IPS-20b (cell line): ENCODE results near the gene ZSCAN23.

Experiments used
- H3K27ac ChIP-seq: one replicate; pipeline ENCODE4 v1.5.1; 2013; ENCODE audit warnings: low read length
- H3K27me3 ChIP-seq: 2 replicates; pipeline ENCODE4 v1.6.1; 2013; ENCODE audit warnings: mild to moderate bottlenecking, low read length, inconsistent platforms; ENCODE audit not compliant: insufficient read depth
- H3K36me3 ChIP-seq: 2 replicates; pipeline ENCODE4 v1.6.1; 2013; ENCODE audit warnings: low read depth, mild to moderate bottlenecking, inconsistent platforms, low read length, moderate library complexity; ENCODE audit not compliant: insufficient read depth
- H3K4me1 ChIP-seq: 2 replicates; pipeline ENCODE4 v1.6.1; 2013; ENCODE audit warnings: mild to moderate bottlenecking, control low read depth, inconsistent platforms, low read length, moderate library complexity; ENCODE audit not compliant: insufficient read depth
- H3K4me3 ChIP-seq: 2 replicates; pipeline ENCODE4 v1.5.1; 2013; ENCODE audit warnings: mild to moderate bottlenecking, low read length, inconsistent platforms
- H3K9ac ChIP-seq: 2 replicates; pipeline ENCODE4 v1.6.1; 2013; ENCODE audit warnings: low read depth, mild to moderate bottlenecking, inconsistent platforms, low read length, moderate library complexity
- H3K9me3 ChIP-seq: 2 replicates; pipeline ENCODE4 v1.6.1; 2013; ENCODE audit warnings: mild to moderate bottlenecking, low read depth, low read length, inconsistent platforms; ENCODE audit not compliant: insufficient read depth

Gene ZSCAN23

DNA sequence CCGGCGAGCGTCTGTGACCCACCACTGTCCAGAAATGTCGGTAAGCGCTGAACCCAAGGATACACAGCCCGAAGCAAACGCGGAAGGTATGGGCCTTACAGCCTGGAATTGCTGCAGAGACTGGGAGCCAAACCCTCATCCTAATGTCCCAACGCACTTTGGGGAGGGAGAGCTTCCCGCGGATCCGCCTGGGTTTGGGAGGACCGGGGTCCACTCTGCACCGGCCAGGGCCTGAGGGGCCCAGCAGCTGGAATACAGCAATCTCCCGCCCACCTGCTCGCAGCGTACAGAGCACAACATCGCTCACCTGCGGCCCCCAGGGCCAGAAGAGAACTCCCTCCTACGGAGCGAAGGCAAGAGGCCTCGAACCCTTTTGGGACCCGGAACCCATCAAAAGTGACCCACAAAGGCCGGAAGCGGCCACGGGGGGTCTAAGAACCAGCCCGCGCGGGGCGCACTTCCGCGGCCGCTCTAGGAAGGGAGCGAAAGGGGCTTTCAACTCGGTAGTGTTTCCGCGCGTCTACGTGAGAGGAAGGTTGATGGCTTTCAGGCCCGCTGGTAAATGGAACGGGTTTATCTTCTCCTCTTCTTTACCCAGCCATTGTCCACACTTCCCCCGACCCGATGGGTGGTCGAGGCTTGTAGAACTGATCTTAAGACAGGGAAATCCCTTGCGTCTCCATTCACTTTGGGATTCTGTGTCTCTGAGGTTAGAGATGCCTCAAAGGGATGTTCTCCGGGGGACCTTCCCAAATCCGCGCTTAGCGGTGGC is 43.8 kb downstream of the ZSCAN23 start, which contains the start of gene ZSCAN12:
Gene ZSCAN12, minus strand, starts transcription at position 398 of the 772 bp plus-strand sequence. CDS start 1,342 bp downstream, outside the sequence.
- H3K9me3 ChIP-seq: no peaks in the 10 kb centered on the region
- H3K4me3 ChIP-seq: peak within 1 kb of the TSS; percentile 90
- peak within 1 kb of the TSS; percentile 65 for H3K27ac ChIP-seq
- H3K27me3 ChIP-seq: peaks cover 31% of the 10 kb centered on the region
- H3K9ac ChIP-seq: peak within 1 kb of the TSS; percentile 93
- H3K36me3 ChIP-seq: peaks cover 31% of the 10 kb centered on the region
- H3K4me1 ChIP-seq: no peaks in the 10 kb centered on the region

DNA sequence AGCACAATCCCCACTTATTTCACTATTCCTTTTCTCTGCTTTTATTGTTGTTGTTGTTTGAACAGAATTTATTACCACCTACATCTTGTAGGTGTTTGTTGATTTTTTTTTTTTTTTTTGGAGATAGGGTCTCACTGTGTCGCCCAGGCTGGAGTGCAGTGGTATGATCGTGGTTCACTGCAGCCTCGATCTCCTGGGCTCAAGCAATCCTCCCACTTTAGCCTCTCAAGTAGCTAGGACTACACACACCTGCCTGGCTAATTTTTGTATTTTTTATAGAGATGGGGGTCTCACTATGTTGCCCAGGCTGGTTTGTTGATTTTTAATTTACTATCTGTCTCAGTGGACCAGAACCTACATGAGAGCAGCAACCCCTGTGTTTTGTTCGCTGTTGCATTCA is 47.4 kb downstream of the ZSCAN23 start:
- H3K36me3 ChIP-seq: peaks cover 57% of the 10 kb centered on the region
- H3K4me3 ChIP-seq: no peak overlapping the region
- H3K9me3 ChIP-seq: no peaks in the 10 kb centered on the region
- H3K27me3 ChIP-seq: peaks cover 6% of the 10 kb centered on the region
- H3K9ac ChIP-seq: no peak overlapping the region
- H3K27ac ChIP-seq: no peak overlapping the region
- no peaks in the 10 kb centered on the region for H3K4me1 ChIP-seq

- Histone ChIP-seq H3K4me1 (no peaks in the 10 kb centered on the region), H3K27ac (no peak overlapping the region), H3K9me3 (no peaks in the 10 kb centered on the region), H3K4me3 (no peak overlapping the region), H3K36me3 (peaks cover 75% of the 10 kb centered on the region), H3K9ac (no peak overlapping the region), H3K27me3 (no peaks in the 10 kb centered on the region)
Measured at GRCh38 chr6:28393912-28394662, 49.2 kb downstream of the ZSCAN23 start.

- Histone ChIP-seq H3K9me3 (no peaks in the 10 kb centered on the region), H3K9ac (no peak overlapping the region), H3K4me3 (no peak overlapping the region), H3K27ac (no peak overlapping the region), H3K27me3 (no peaks in the 10 kb centered on the region), H3K36me3 (peaks cover 79% of the 10 kb centered on the region), H3K4me1 (no peaks in the 10 kb centered on the region)
Measured at GRCh38 chr6:28390688-28391087, 52.6 kb downstream of the ZSCAN23 start.

DNA sequence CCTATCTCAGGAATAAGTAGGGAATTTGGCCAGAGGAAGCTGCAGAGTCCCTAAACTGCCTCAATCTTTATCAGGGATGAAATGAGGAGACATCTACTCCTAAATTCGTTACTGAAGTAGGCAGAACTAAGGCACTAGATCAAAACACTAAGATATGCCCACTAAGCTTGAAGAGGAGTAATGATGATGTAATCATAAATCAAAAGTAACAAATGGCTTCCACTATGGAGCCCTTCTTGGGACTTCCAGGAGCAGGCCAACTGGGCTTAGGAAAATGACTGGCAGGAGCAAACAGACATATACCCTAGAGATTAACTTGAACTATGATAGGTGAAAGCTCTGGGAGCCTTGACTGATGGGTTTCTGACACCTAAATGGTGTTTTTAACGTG is 59.2 kb downstream of the ZSCAN23 start:
- no peaks in the 10 kb centered on the region for H3K9me3 ChIP-seq
- H3K36me3 ChIP-seq: peaks cover 72% of the 10 kb centered on the region
- no peaks in the 10 kb centered on the region for H3K27me3 ChIP-seq
- peaks cover 8% of the 10 kb centered on the region for H3K4me1 ChIP-seq
- H3K4me3 ChIP-seq: peak overlapping the region; percentile 77; the same call in 1 of the 2 replicates
- no peak overlapping the region for H3K27ac ChIP-seq
- peak overlapping the region; percentile 87; the same call in 1 of the 2 replicates for H3K9ac ChIP-seq

GRCh38 chr6:28383235-28384142 is 59.8 kb downstream of the ZSCAN23 start:
- H3K9me3 ChIP-seq: peaks cover 2% of the 10 kb centered on the region; the same call in 1 of the 2 replicates
- H3K27ac ChIP-seq: peak overlapping the region; percentile 66
- peak overlapping the region; percentile 87; the same call in 1 of the 2 replicates for H3K9ac ChIP-seq
- H3K4me3 ChIP-seq: peak overlapping the region; percentile 77
- peaks cover 70% of the 10 kb centered on the region for H3K36me3 ChIP-seq
- peaks cover 8% of the 10 kb centered on the region for H3K4me1 ChIP-seq
- H3K27me3 ChIP-seq: no peaks in the 10 kb centered on the region
